CD4-positive, alpha-beta T cell (primary cell): Measurements from ENCODE around the gene TPD52L3. TPM values are rescaled to one million over a fixed set of nuclear protein-coding genes. Genes with fewer than 3 reads are reported as not detected.

ENCODE experiments used
- ATAC-seq: fragments of 200-7000 bp; cut with Tn5 transposase; one replicate; pipeline ENCODE4 v1.10.0; 2022; ENCODE audit warnings: mild to moderate bottlenecking; ENCODE audit not compliant: poor library complexity
- CTCF ChIA-PET: fragments of 350-600 bp; sonication (Branson Sonifier 250); formaldehyde crosslinking; loops from one replicate; lab custom pipeline; 2021; ENCODE audit warnings: antibody characterized with exemption, inconsistent platforms; lab: Charles Lee
- POLR2A ChIA-PET: fragments of 350-600 bp; sonication (Branson Sonifier 250); formaldehyde crosslinking; loops from one replicate; lab custom pipeline; 2021; ENCODE audit warnings: antibody characterized with exemption, inconsistent platforms; lab: Charles Lee
- DNase-seq, 14 experiments: peaks; one replicate each; pipeline ENCODE4 v3.0.0-alpha.2; 2013 to 2020; ENCODE audit warnings: mixed read lengths in 2 of 14
- H3K27ac ChIP-seq, 2 donors: one replicate each; pipeline versions ENCODE4 v1.5.1 to v1.7.0; 2013; ENCODE audit warnings: low read length in 2 of 2, low read depth in 1 of 2, mild to moderate bottlenecking in 1 of 2
- H3K27me3 ChIP-seq, 2 experiments: 1 replicate in 1 of 2; 2 replicates in 1 of 2; pipeline versions ENCODE4 v1.6.1 to v1.7.0; 2013; ENCODE audit warnings: low read length in 2 of 2, control low read depth in 1 of 2, mild to moderate bottlenecking in 1 of 2, moderate library complexity in 1 of 2; ENCODE audit not compliant: insufficient read depth in 2 of 2, control insufficient read depth in 1 of 2
- H3K36me3 ChIP-seq: one replicate; pipeline ENCODE4 v1.6.1; 2013; ENCODE audit warnings: low read length, control low read depth; ENCODE audit not compliant: insufficient read depth
- H3K4me1 ChIP-seq: one replicate; pipeline ENCODE4 v1.6.1; 2013; ENCODE audit warnings: low read length, control low read depth; ENCODE audit not compliant: insufficient read depth
- H3K4me3 ChIP-seq: one replicate; pipeline ENCODE4 v1.5.1; 2013; ENCODE audit warnings: mild to moderate bottlenecking, low read length, moderate library complexity
- H3K9me3 ChIP-seq, 2 experiments: 1 replicate in 1 of 2; 2 replicates in 1 of 2; pipeline versions ENCODE4 v1.6.1 to v1.7.0; 2013; ENCODE audit warnings: low read length in 2 of 2, mild to moderate bottlenecking in 2 of 2, control low read depth in 1 of 2, moderate library complexity in 1 of 2; ENCODE audit not compliant: control insufficient read depth in 1 of 2, insufficient read depth in 1 of 2
- H3K27ac Mint-ChIP-seq: one replicate; pipeline ENCODE4 v1.8.0; 2020; ENCODE audit warnings: mixed read lengths
- H3K27me3 Mint-ChIP-seq: one replicate; pipeline ENCODE4 v1.8.0; 2021; ENCODE audit warnings: mixed read lengths
- H3K36me3 Mint-ChIP-seq: one replicate; pipeline ENCODE4 v1.8.0; 2021; ENCODE audit warnings: low read depth, mixed read lengths
- H3K4me1 Mint-ChIP-seq: one replicate; pipeline ENCODE4 v1.8.0; 2021; ENCODE audit warnings: low read depth, mixed read lengths
- H3K4me3 Mint-ChIP-seq: one replicate; pipeline ENCODE4 v1.8.0; 2020; ENCODE audit warnings: mild to moderate bottlenecking, mixed read lengths
- H3K9me3 Mint-ChIP-seq: one replicate; pipeline ENCODE4 v1.8.0; 2020; ENCODE audit warnings: mixed read lengths
- intact Hi-C, 2 experiments: fragments of 100-400 bp; cut with DNase I in 1 of 2; cut with micrococcal nuclease in 1 of 2; formaldehyde crosslinking; loops; one replicate each; pipeline versions ENCODE4 v1.15.1 to v1.9.0; 2023 to 2025; cut with DNase I, micrococcal nuclease
- polyA plus RNA-seq, 2 donors: library from polyadenylated mRNA; unstranded; fragments of 120-200 nt; gene quantifications; one replicate each; pipeline ENCODE4 v1.2.1, GENCODE V29; 2013
- total RNA-seq, 174 experiments: library from RNA in 2 of 174; stranded (reverse) in 2 of 174; gene quantifications; one replicate each; pipeline ENCODE4 v1.2.3 and lab custom pipeline; 2021 to 2026
- TF ChIP-seq, protein P1 (sequence below): fragments of 200-600 bp; IDR thresholded peaks from one replicate; pipeline ENCODE4 v1.8.0; 2022; ENCODE audit warnings: antibody characterized with exemption, mild to moderate bottlenecking

TPD52L3 gene
- total RNA-seq (not detected), total RNA-seq (lab: John Stamatoyannopoulos, UW) (0 to 0.20 (median 0) reads per million in 172 experiments)
- polyA plus RNA-seq (2013, experiment 1 of 2), result not detected
- polyA plus RNA-seq (2013, experiment 2 of 2), result not detected

DNA sequence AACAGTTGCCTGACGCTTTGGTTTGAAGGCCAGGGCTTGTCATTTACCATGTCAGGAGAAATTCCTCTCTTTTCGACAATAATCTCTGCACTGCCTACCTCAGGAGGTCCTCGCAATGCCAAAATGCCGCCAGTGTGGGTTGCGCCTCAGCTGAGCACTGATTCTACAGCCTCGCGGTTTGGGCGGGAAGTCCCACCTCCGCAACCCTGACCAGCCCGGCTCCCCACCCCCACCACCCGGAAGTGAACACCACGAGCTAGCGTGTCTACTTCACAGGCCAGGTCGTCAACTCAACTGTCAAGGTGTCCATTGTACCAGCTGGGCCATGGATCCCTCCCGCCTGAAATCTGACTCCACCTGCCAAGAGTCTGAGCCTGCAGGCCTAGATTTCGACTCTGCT lies at the start of gene TPD52L3:
Gene TPD52L3, plus strand, starts transcription at position 273 of the 400 bp plus-strand sequence. CDS start 221 bp downstream, outside the sequence.
- ChIA-PET CTCF (no interaction called here), POLR2A (no interaction called here)
- H3K9me3 Mint-ChIP-seq, result no peaks in the 10 kb centered on the region
- DNase-seq, result no peak
- Histone ChIP-seq H3K4me3 (no peak within 1 kb of the TSS), H3K4me1 (no peaks in the 10 kb centered on the region), H3K36me3 (no peaks in the 10 kb centered on the region), H3K9me3 (peaks cover 0 to 4% of the 10 kb centered on the region in 2 experiments), H3K27me3 (no peaks in the 10 kb centered on the region), H3K27ac (no peak within 1 kb of the TSS)
- H3K4me1 Mint-ChIP-seq, result no peaks in the 10 kb centered on the region
- H3K27ac Mint-ChIP-seq, result no peak within 1 kb of the TSS
- no peak within 1 kb of the TSS for H3K4me3 Mint-ChIP-seq
- no peak for ATAC-seq
- intact Hi-C loops, result no loop called here
- H3K27me3 Mint-ChIP-seq, result peaks cover 28% of the 10 kb centered on the region
- no peaks in the 10 kb centered on the region for H3K36me3 Mint-ChIP-seq
- TF ChIP-seq, protein P1, sequence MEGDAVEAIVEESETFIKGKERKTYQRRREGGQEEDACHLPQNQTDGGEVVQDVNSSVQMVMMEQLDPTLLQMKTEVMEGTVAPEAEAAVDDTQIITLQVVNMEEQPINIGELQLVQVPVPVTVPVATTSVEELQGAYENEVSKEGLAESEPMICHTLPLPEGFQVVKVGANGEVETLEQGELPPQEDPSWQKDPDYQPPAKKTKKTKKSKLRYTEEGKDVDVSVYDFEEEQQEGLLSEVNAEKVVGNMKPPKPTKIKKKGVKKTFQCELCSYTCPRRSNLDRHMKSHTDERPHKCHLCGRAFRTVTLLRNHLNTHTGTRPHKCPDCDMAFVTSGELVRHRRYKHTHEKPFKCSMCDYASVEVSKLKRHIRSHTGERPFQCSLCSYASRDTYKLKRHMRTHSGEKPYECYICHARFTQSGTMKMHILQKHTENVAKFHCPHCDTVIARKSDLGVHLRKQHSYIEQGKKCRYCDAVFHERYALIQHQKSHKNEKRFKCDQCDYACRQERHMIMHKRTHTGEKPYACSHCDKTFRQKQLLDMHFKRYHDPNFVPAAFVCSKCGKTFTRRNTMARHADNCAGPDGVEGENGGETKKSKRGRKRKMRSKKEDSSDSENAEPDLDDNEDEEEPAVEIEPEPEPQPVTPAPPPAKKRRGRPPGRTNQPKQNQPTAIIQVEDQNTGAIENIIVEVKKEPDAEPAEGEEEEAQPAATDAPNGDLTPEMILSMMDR, result no peak

DNA sequence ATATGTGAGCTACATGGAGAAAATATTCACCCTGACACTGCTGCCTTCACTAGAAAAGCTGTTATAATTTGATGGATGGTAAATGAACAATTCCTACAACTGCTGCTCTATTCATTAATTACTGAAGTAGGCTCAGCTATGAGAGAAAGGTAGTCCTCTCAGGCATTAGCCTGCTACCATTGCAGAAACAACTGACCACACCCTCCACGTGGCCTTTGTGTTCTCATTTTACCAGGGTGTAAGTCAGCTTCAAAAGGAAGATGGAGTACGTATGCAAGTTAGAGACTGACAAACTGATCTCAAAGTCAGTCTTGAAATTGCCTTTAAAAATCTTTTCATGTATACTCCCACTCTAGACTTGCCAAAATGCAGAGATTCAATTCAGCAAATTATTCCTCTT lies 26.3 kb upstream of the TPD52L3 start:
- no peak for DNase-seq
- no peaks in the 10 kb centered on the region for H3K36me3 Mint-ChIP-seq
- no peak overlapping the region for H3K4me3 Mint-ChIP-seq
- no peak for ATAC-seq
- no peaks in the 10 kb centered on the region for H3K36me3 ChIP-seq
- no peak overlapping the region for H3K4me3 ChIP-seq
- H3K27ac ChIP-seq, result no peak overlapping the region
- no peaks in the 10 kb centered on the region for H3K9me3 ChIP-seq
- POLR2A ChIA-PET, result no interaction called here
- TF ChIP-seq, protein P1, result no peak
- peaks cover 15% of the 10 kb centered on the region for H3K27me3 Mint-ChIP-seq
- intact Hi-C loops, result no loop called here
- no peaks in the 10 kb centered on the region for H3K4me1 Mint-ChIP-seq
- no peaks in the 10 kb centered on the region for H3K4me1 ChIP-seq
- no peaks in the 10 kb centered on the region for H3K9me3 Mint-ChIP-seq
- CTCF ChIA-PET, result no interaction called here
- H3K27ac Mint-ChIP-seq, result no peak overlapping the region
- peaks cover 0 to 6% of the 10 kb centered on the region in 2 experiments for H3K27me3 ChIP-seq

DNA sequence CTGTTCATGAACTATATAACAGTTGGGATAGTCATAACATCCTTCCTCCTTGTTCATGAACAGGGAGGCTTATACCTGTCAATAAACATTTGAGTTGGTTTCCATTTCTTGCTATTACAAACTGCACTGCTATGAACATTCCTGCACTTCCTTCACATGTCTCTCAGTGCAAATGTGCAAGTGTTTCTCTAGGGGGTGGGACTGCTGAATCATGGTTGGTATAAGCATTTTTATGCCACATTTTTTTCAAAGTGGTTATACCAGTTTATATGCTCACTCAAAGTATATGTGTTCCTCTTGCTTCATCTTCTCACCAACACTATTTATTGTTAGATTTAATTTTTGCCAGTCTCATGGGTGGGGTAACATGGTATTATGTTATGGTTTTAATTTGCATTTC lies 25.8 kb upstream of the TPD52L3 start:
- no peaks in the 10 kb centered on the region for H3K4me1 Mint-ChIP-seq
- H3K4me3 ChIP-seq, result no peak overlapping the region
- H3K9me3 Mint-ChIP-seq, result no peaks in the 10 kb centered on the region
- DNase-seq, result no peak
- H3K27ac ChIP-seq, result no peak overlapping the region
- no peak for ATAC-seq
- no peaks in the 10 kb centered on the region for H3K36me3 Mint-ChIP-seq
- H3K27ac Mint-ChIP-seq, result no peak overlapping the region
- H3K9me3 ChIP-seq, result no peaks in the 10 kb centered on the region
- POLR2A ChIA-PET, result no interaction called here
- TF ChIP-seq, protein P1, result no peak
- peaks cover 16% of the 10 kb centered on the region for H3K27me3 Mint-ChIP-seq
- H3K27me3 ChIP-seq, result peaks cover 0 to 11% of the 10 kb centered on the region in 2 experiments
- H3K36me3 ChIP-seq, result no peaks in the 10 kb centered on the region
- CTCF ChIA-PET, result no interaction called here
- intact Hi-C loops, result no loop called here
- no peak overlapping the region for H3K4me3 Mint-ChIP-seq
- H3K4me1 ChIP-seq, result no peaks in the 10 kb centered on the region
